GM06990 (cell line): Measurements from ENCODE around the gene WDFY4.

Experiments
- DNase-seq: peaks from one replicate; pipeline ENCODE4 v3.0.0-alpha.2; 2011; ENCODE audit not compliant: insufficient read length; ENCODE audit errors: extremely low read depth
- H3K27me3 ChIP-seq: replicated peaks from 2 replicates; pipeline ENCODE4 v1.6.0; 2011; ENCODE audit warnings: low read length; ENCODE audit not compliant: control insufficient read depth, insufficient read depth
- H3K36me3 ChIP-seq: 2 replicates; pipeline ENCODE4 v1.5.1; 2011; ENCODE audit warnings: low read length; ENCODE audit not compliant: control insufficient read depth, insufficient read depth
- H3K4me3 ChIP-seq: replicated peaks from 2 replicates; pipeline ENCODE4 v1.5.1; 2011; ENCODE audit warnings: low read depth, mild to moderate bottlenecking, control low read depth, low read length
- CTCF ChIP-seq: IDR thresholded peaks from 2 replicates; pipeline ENCODE4 v1.5.1; 2011; ENCODE audit warnings: low read length, control low read depth, mild to moderate bottlenecking, inconsistent platforms; ENCODE audit not compliant: insufficient read depth, poor library complexity, severe bottlenecking

The WDFY4 gene

GRCh38 chr10:48685731-48686130, 1.1 kb downstream of the WDFY4 start:
- no peak for TF ChIP-seq CTCF
- Histone ChIP-seq H3K27me3 (no peaks in the 10 kb centered on the region), H3K36me3 (no peaks in the 10 kb centered on the region; the same call in 1 of the 2 replicates), H3K4me3 (peak overlapping the region; percentile 75)
- DNase-seq = no peak

- Histone ChIP-seq H3K4me3 (no peak overlapping the region), H3K36me3 (peaks cover 6% of the 10 kb centered on the region), H3K27me3 (no peaks in the 10 kb centered on the region)
- no peak for TF ChIP-seq CTCF
- no peak for DNase-seq
Observed at GRCh38 chr10:48690791-48691660, 6.4 kb downstream of the WDFY4 start.

- Histone ChIP-seq H3K36me3 (peaks cover 12% of the 10 kb centered on the region), H3K27me3 (no peaks in the 10 kb centered on the region), H3K4me3 (no peak overlapping the region)
- DNase-seq = no peak
- TF ChIP-seq CTCF = no peak
Observed at GRCh38 chr10:48691812-48692528, 7.3 kb downstream of the WDFY4 start.

GRCh38 chr10:48692748-48693147, 8.1 kb downstream of the WDFY4 start:
- DNase-seq = no peak
- no peaks in the 10 kb centered on the region for H3K27me3 ChIP-seq
- TF ChIP-seq CTCF = no peak
- no peak overlapping the region for H3K4me3 ChIP-seq
- H3K36me3 ChIP-seq = peaks cover 15% of the 10 kb centered on the region

- H3K4me3 ChIP-seq = no peak overlapping the region
- H3K27me3 ChIP-seq = no peaks in the 10 kb centered on the region
- no peak for TF ChIP-seq CTCF
- H3K36me3 ChIP-seq = peaks cover 15% of the 10 kb centered on the region
- no peak for DNase-seq
Observed at GRCh38 chr10:48693206-48693605, 8.5 kb downstream of the WDFY4 start.
